Measurements from ENCODE around the gene RNPS1.
"Not testable (repeated sequence)": the region's sequence is repeated elsewhere in the genome, so short reads cannot be mapped to it uniquely, and the experiment has no call there.

DNA sequence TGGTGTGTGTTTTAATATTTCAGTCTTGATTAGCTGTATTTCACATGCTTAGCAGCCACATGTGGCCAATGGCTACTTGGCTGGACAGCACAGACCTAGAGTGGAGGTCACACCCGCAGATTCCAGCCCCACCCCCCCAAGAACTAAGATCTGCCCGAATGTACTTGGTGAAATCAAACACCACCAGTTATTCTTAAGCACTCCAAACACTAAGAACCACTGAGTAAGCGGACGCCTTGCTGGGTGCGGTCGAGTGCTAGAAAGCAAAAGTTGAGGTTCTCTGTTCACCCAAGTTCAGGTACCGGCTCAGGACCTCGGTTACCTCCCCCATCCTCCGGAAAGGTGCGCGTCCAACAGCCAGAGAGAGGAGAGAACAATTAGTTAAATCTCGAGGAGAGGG is 1.0 kb downstream of the RNPS1 start:
- not testable (repeated sequence) for TF ChIP-seq TAF1 (IDR thresholded peaks at IDR 0.05; ENCODE audit: borderline replicate concordance, low read depth, low read length); POLR2A (IDR thresholded peaks at IDR 0.05; ENCODE audit: low read depth, low read length)

All from GM12892 (cell line).